K562 (cell line): ENCODE results near the gene CLEC3B. TPM values are rescaled to one million over a fixed set of nuclear protein-coding genes. Genes with fewer than 3 reads are reported as not detected.

Experiments
- ATAC-seq: fragments of 200-7000 bp; cut with Tn5 transposase; 3 replicates; pipeline ENCODE4 v1.9.1; 2020; ENCODE audit warnings: moderate library complexity
- BruUV-seq: library from RNA; stranded (reverse); fragments of 400-500 nt; replicated peaks from 2 replicates; lab custom pipeline; 2021; lab: Mats Ljungman, UMichigan
- CTCF ChIA-PET: fragments of 300-600 bp; formaldehyde crosslinking; extraction: SDS; loops from one replicate; lab custom pipeline; 2021; ENCODE audit warnings: low intra/inter-chr PET ratio; lab: Yijun Ruan, JAX
- POLR2A ChIA-PET: fragments of 300-600, 350-650 bp; sonication (Branson Sonifier 250); formaldehyde crosslinking; extraction: SDS; loops from one replicate; lab custom pipeline; 2021; ENCODE audit warnings: antibody characterized with exemption, inconsistent platforms; lab: Yijun Ruan, JAX
- DNase-seq, 4 experiments: peaks; one replicate each; pipeline versions ENCODE4 v3.0.0 to v3.0.0-alpha.2; 2011 to 2018; ENCODE audit warnings: low spot score in 3 of 4, mixed read lengths in 3 of 4; ENCODE audit errors: extremely low read depth in 1 of 4
- FAIRE-seq: peaks from 2 replicates; lab custom pipeline; 2011; peaks lifted over from hg19 to GRCh38; lab: Jason Lieb, UNC
- H2AFZ ChIP-seq: 2 replicates; pipeline ENCODE4 v1.6.0; 2011; ENCODE audit warnings: low read depth, low read length, control low read depth, inconsistent platforms
- H3K27ac ChIP-seq: fragments of 200-600 bp; 3 replicates; pipeline ENCODE4 v1.8.0; 2011; ENCODE audit warnings: low read depth, mild to moderate bottlenecking, control low read depth, inconsistent platforms, low read length, moderate library complexity, mixed read lengths; ENCODE audit errors: extremely low read depth
- H3K27me3 ChIP-seq, 2 experiments: fragments of 300-600 bp in 1 of 2; 2 replicates in 1 of 2; 3 replicates in 1 of 2; pipeline versions ENCODE4 v1.6.0 to v1.8.0; 2011; ENCODE audit warnings: inconsistent platforms in 2 of 2, low read length in 2 of 2, mild to moderate bottlenecking in 1 of 2, mixed read lengths in 1 of 2, moderate library complexity in 1 of 2; ENCODE audit not compliant: control insufficient read depth in 2 of 2, insufficient read depth in 2 of 2
- H3K36me3 ChIP-seq: fragments of 300-600 bp; 3 replicates; pipeline ENCODE4 v1.8.0; 2011; ENCODE audit warnings: mild to moderate bottlenecking, low read length, inconsistent platforms; ENCODE audit not compliant: control insufficient read depth, insufficient read depth
- H3K4me1 ChIP-seq, 2 experiments: fragments of 200-600 bp in 1 of 2; replicated peaks in 1 of 2; 2 replicates in 1 of 2; 3 replicates in 1 of 2; pipeline versions ENCODE4 v1.5.1 to v1.8.0; 2011; ENCODE audit warnings: inconsistent platforms in 2 of 2, low read length in 2 of 2, mild to moderate bottlenecking in 1 of 2, mixed read lengths in 1 of 2, moderate library complexity in 1 of 2; ENCODE audit not compliant: control insufficient read depth in 2 of 2, insufficient read depth in 2 of 2
- H3K4me2 ChIP-seq: 2 replicates; pipeline ENCODE4 v1.6.1; 2011; ENCODE audit warnings: low read length, control low read depth, inconsistent platforms, mixed read lengths; ENCODE audit not compliant: insufficient read depth
- H3K4me3 ChIP-seq: fragments of 200-600 bp; sonication (generic), shearing (Covaris generic); 2 replicates; pipeline ENCODE4 v1.5.1; 2016; ENCODE audit warnings: control low read depth, inconsistent platforms
- H3K79me2 ChIP-seq: fragments of 200-600 bp; 3 replicates; pipeline ENCODE4 v1.8.0; 2011; ENCODE audit warnings: low read length, inconsistent platforms; ENCODE audit not compliant: control insufficient read depth, insufficient read depth
- H3K9ac ChIP-seq, 2 experiments: 2 replicates each; pipeline versions ENCODE4 v1.6.0 to v1.6.1; 2011; ENCODE audit warnings: low read depth in 2 of 2, low read length in 2 of 2, control low read depth in 1 of 2, inconsistent platforms in 1 of 2, mild to moderate bottlenecking in 1 of 2, mixed read lengths in 1 of 2; ENCODE audit not compliant: insufficient read depth in 1 of 2
- H3K9me1 ChIP-seq: one replicate; pipeline ENCODE4 v1.6.0; 2011; ENCODE audit warnings: inconsistent platforms, mild to moderate bottlenecking, low read length, moderate library complexity; ENCODE audit not compliant: control insufficient read depth, insufficient read depth
- H3K9me3 ChIP-seq: replicated peaks from 2 replicates; pipeline ENCODE4 v1.5.1; 2011; ENCODE audit warnings: low read depth, low read length, inconsistent platforms; ENCODE audit not compliant: control insufficient read depth, insufficient read depth
- H4K20me1 ChIP-seq: replicated peaks from 2 replicates; pipeline ENCODE4 v1.6.1; 2011; ENCODE audit warnings: low read length, inconsistent platforms, mixed read lengths; ENCODE audit not compliant: control insufficient read depth, insufficient read depth
- CEBPB ChIP-seq: fragments of 450-650 bp; IDR thresholded peaks from 2 replicates; pipeline ENCODE4 v1.6.1; 2016; ENCODE audit warnings: missing genetic modification characterization, missing compliant biosample characterization
- CREB1 ChIP-seq, 2 experiments: sonication (generic) in 1 of 2; formaldehyde crosslinking in 1 of 2; IDR thresholded peaks; 2 replicates each; pipeline versions ENCODE4 v1.6.1 to v1.8.0; 2012 to 2022; ENCODE audit warnings: inconsistent platforms in 1 of 2, mild to moderate bottlenecking in 1 of 2, missing genetic modification reagents in 1 of 2, moderate library complexity in 1 of 2
- DPF2 ChIP-seq: fragments of 450-650 bp; IDR thresholded peaks from 2 replicates; pipeline ENCODE4 v1.6.1; 2016
- KLF6 ChIP-seq: fragments of 250-450 bp; sonication (Bioruptor Pico); IDR thresholded peaks from 2 replicates; pipeline ENCODE4 v1.4.0; 2020; ENCODE audit warnings: mild to moderate bottlenecking, moderate library complexity, borderline replicate concordance
- PTBP1 ChIP-seq: fragments of 200-400 bp; formaldehyde crosslinking; IDR thresholded peaks from 2 replicates; pipeline ENCODE4 v1.6.1; 2017; ENCODE audit warnings: low read depth, low read length
- SAP30 ChIP-seq: fragments of 200-600 bp; sonication (generic); IDR thresholded peaks from 2 replicates; pipeline ENCODE4 v1.6.1; 2012; ENCODE audit warnings: borderline replicate concordance, low read depth, mild to moderate bottlenecking, moderate library complexity, low read length, control low read depth, inconsistent platforms; ENCODE audit not compliant: insufficient read depth, poor library complexity, severe bottlenecking
- in situ Hi-C: fragments of 300-500 bp; cut with MboI; formaldehyde crosslinking; loops from 4 replicates; pipeline ENCODE4 v1.15.0; 2018; ENCODE audit warnings: inconsistent platforms, mixed read lengths
- intact Hi-C: fragments of 100-400 bp; cut with micrococcal nuclease; formaldehyde crosslinking; loops from 2 replicates; pipeline ENCODE4 v1.14.2; 2022
- polyA plus RNA-seq, 8 experiments: library from polyadenylated mRNA; depleted of rRNA in 4 of 8; stranded (reverse) in 5 of 8; unstranded in 3 of 8; fragments of >200 nt; fragmentation: Nextera tagmentation in 2 of 8; fragmentation: Illumina TruSeq in 1 of 8; extraction: Ambion mirVana in 2 of 8; extraction: Trizol in 1 of 8; gene quantifications; 2 replicates each; pipeline versions ENCODE4 v1.2.1 to v1.2.3, GENCODE V29; 2011 to 2014; ENCODE audit warnings: inconsistent platforms in 1 of 8, missing spikeins in 1 of 8
- total RNA-seq, 7 experiments: library from RNA; depleted of rRNA in 6 of 7; stranded (reverse); fragments of >200 nt in 6 of 7; fragmentation: Illumina TruSeq in 2 of 7; extraction: Trizol in 2 of 7; gene quantifications; 2 replicates each; pipeline versions ENCODE4 v1.2.1 to v1.2.3, GENCODE V29; 2011 to 2021; ENCODE audit warnings: low replicate concordance in 1 of 7
- TF ChIP-seq, protein P1 (sequence below): sonication (generic); formaldehyde crosslinking; IDR thresholded peaks from 2 replicates; pipeline ENCODE4 v1.8.0; 2022; ENCODE audit warnings: mild to moderate bottlenecking, missing genetic modification reagents

CLEC3B gene
- total and polyA plus RNA-seq, 9 of the 15 experiments (the other 6 are each of a cell fraction or from before 2014, with no cell fraction given) = not detected

DNA sequence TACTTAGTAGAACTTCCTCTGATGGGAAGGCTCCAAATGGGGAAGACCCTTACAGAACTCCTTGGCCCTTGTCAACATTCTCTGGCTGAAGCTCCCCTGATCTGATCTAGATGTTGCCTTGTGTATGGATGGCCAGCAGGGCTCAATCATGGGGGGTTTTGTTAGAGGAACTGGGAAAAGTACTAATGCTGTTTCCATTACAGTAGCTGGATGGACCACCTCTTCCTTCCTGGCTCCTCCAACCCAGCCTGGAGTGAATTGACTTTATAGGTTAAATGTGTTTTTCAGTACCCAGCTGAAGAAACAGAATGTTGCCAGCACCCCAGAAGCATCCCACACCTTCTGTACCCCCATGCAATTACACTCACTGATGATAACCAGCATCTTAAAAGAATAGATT lies 22.7 kb upstream of the CLEC3B start:
- Histone ChIP-seq H3K4me3 (no peak overlapping the region), H3K9me1 (no peaks in the 10 kb centered on the region), H3K9ac (no peak overlapping the region), H3K4me2 (no peak overlapping the region), H3K4me1 (no peaks in the 10 kb centered on the region)
- CTCF ChIA-PET = no interaction called here
- DNase-seq = no peak
- TF ChIP-seq, protein P1, sequence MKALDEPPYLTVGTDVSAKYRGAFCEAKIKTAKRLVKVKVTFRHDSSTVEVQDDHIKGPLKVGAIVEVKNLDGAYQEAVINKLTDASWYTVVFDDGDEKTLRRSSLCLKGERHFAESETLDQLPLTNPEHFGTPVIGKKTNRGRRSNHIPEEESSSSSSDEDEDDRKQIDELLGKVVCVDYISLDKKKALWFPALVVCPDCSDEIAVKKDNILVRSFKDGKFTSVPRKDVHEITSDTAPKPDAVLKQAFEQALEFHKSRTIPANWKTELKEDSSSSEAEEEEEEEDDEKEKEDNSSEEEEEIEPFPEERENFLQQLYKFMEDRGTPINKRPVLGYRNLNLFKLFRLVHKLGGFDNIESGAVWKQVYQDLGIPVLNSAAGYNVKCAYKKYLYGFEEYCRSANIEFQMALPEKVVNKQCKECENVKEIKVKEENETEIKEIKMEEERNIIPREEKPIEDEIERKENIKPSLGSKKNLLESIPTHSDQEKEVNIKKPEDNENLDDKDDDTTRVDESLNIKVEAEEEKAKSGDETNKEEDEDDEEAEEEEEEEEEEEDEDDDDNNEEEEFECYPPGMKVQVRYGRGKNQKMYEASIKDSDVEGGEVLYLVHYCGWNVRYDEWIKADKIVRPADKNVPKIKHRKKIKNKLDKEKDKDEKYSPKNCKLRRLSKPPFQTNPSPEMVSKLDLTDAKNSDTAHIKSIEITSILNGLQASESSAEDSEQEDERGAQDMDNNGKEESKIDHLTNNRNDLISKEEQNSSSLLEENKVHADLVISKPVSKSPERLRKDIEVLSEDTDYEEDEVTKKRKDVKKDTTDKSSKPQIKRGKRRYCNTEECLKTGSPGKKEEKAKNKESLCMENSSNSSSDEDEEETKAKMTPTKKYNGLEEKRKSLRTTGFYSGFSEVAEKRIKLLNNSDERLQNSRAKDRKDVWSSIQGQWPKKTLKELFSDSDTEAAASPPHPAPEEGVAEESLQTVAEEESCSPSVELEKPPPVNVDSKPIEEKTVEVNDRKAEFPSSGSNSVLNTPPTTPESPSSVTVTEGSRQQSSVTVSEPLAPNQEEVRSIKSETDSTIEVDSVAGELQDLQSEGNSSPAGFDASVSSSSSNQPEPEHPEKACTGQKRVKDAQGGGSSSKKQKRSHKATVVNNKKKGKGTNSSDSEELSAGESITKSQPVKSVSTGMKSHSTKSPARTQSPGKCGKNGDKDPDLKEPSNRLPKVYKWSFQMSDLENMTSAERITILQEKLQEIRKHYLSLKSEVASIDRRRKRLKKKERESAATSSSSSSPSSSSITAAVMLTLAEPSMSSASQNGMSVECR (CRISPR knock-in tag) = no peak
- TF ChIP-seq DPF2 = no peak
- no peak for TF ChIP-seq SAP30
- TF ChIP-seq KLF6 = no peak
- TF ChIP-seq PTBP1 = no peak
- TF ChIP-seq CEBPB (tag) = no peak
- no peak for TF ChIP-seq CREB1 (IDR thresholded peaks at IDR 0.05)
- TF ChIP-seq CREB1 (CRISPR knock-in tag; IDR thresholded peaks at IDR 0.05) = no peak
- TF ChIP-seq, all 486 proteins: peak for 0
- Histone ChIP-seq H3K79me2 (no peaks in the 10 kb centered on the region), H4K20me1 (no peaks in the 10 kb centered on the region), H3K36me3 (peaks cover 86% of the 10 kb centered on the region), H3K27ac (no peak overlapping the region), H3K9me3 (no peaks in the 10 kb centered on the region), H2AFZ (no peak overlapping the region), H3K27me3 (no peaks in the 10 kb centered on the region)
- intact Hi-C loops (no loop called here), in situ Hi-C loops (no loop called here)
- BruUV-seq = no TSS peak
- no peak for ATAC-seq
- FAIRE-seq = no peak
- POLR2A ChIA-PET = interaction anchor here (1.5 to 1.6 kb wide), 2 partner anchors 9 to 10 kb away, joined by 5 read pairs; no protein-coding TSS in a partner anchor
